ENCODE measurements around the gene WDR93.
"Not testable (repeated sequence)": the region's sequence is repeated elsewhere in the genome, so short reads cannot be mapped to it uniquely, and the experiment has no call there.

The WDR93 gene

GRCh38 chr15:89782619-89782950 is 92.0 kb downstream of the WDR93 start:
- H3K27me3 ChIP-seq (ENCODE audit: control insufficient read depth in 1 of 2, insufficient read depth in 2 of 2, low read length in 2 of 2); H3K9ac ChIP-seq (ENCODE audit: low read length in 2 of 2); H3K4me3 ChIP-seq (ENCODE audit: low read length in 2 of 2); H3K36me3 ChIP-seq (ENCODE audit: control insufficient read depth in 2 of 2, insufficient read depth in 2 of 2, low read length in 2 of 2); H3K4me1 ChIP-seq (ENCODE audit: control insufficient read depth, insufficient read depth, low read length); H3K9me3 ChIP-seq (ENCODE audit: control insufficient read depth in 2 of 2, low read length in 2 of 2); H3K27ac ChIP-seq (ENCODE audit: low read length): not testable (repeated sequence)

GRCh38 chr15:89783111-89783860 is 92.7 kb downstream of the WDR93 start:
- H3K27ac ChIP-seq (ENCODE audit: low read length): no peak overlapping the region
- H3K4me1 ChIP-seq (ENCODE audit: control insufficient read depth, insufficient read depth, low read length): no peaks in the 10 kb centered on the region
- H3K4me3 ChIP-seq (ENCODE audit: low read length in 2 of 2): no peak overlapping the region
- no peaks in the 10 kb centered on the region for H3K36me3 ChIP-seq (ENCODE audit: control insufficient read depth in 2 of 2, insufficient read depth in 2 of 2, low read length in 2 of 2)
- no peaks in the 10 kb centered on the region for H3K27me3 ChIP-seq (ENCODE audit: control insufficient read depth in 1 of 2, insufficient read depth in 2 of 2, low read length in 2 of 2)
- peaks cover 3 to 8% of the 10 kb centered on the region in 2 donors for H3K9me3 ChIP-seq (ENCODE audit: control insufficient read depth in 2 of 2, low read length in 2 of 2)
- no peak overlapping the region for H3K9ac ChIP-seq (ENCODE audit: low read length in 2 of 2)

- H3K9me3 ChIP-seq (ENCODE audit: control insufficient read depth in 2 of 2, low read length in 2 of 2): peaks cover 3 to 8% of the 10 kb centered on the region in 2 donors
- H3K27me3 ChIP-seq (ENCODE audit: control insufficient read depth in 1 of 2, insufficient read depth in 2 of 2, low read length in 2 of 2): no peaks in the 10 kb centered on the region
- H3K36me3 ChIP-seq (ENCODE audit: control insufficient read depth in 2 of 2, insufficient read depth in 2 of 2, low read length in 2 of 2): no peaks in the 10 kb centered on the region
- no peak overlapping the region for H3K27ac ChIP-seq (ENCODE audit: low read length)
- no peaks in the 10 kb centered on the region for H3K4me1 ChIP-seq (ENCODE audit: control insufficient read depth, insufficient read depth, low read length)
- H3K9ac ChIP-seq (ENCODE audit: low read length in 2 of 2): no peak overlapping the region
- H3K4me3 ChIP-seq (ENCODE audit: low read length in 2 of 2): no peak overlapping the region
These were observed 93.5 kb downstream of the WDR93 start for GRCh38 chr15:89783861-89784685.

- Histone ChIP-seq H3K36me3 (ENCODE audit: control insufficient read depth in 2 of 2, insufficient read depth in 2 of 2, low read length in 2 of 2) (no peaks in the 10 kb centered on the region), H3K4me1 (ENCODE audit: control insufficient read depth, insufficient read depth, low read length) (no peaks in the 10 kb centered on the region), H3K9me3 (ENCODE audit: control insufficient read depth in 2 of 2, low read length in 2 of 2) (peaks cover 3 to 8% of the 10 kb centered on the region in 2 donors), H3K27me3 (ENCODE audit: control insufficient read depth in 1 of 2, insufficient read depth in 2 of 2, low read length in 2 of 2) (no peaks in the 10 kb centered on the region), H3K27ac (ENCODE audit: low read length) (no peak overlapping the region), H3K4me3 (ENCODE audit: low read length in 2 of 2) (no peak overlapping the region), H3K9ac (ENCODE audit: low read length in 2 of 2) (no peak overlapping the region)
These were observed 94.0 kb downstream of the WDR93 start for GRCh38 chr15:89784686-89784960.

- H3K4me3 ChIP-seq (ENCODE audit: low read length in 2 of 2): no peak overlapping the region
- no peaks in the 10 kb centered on the region for H3K36me3 ChIP-seq (ENCODE audit: control insufficient read depth in 2 of 2, insufficient read depth in 2 of 2, low read length in 2 of 2)
- H3K27me3 ChIP-seq (ENCODE audit: control insufficient read depth in 1 of 2, insufficient read depth in 2 of 2, low read length in 2 of 2): no peaks in the 10 kb centered on the region
- H3K27ac ChIP-seq (ENCODE audit: low read length): no peak overlapping the region
- peaks cover 3 to 8% of the 10 kb centered on the region in 2 donors for H3K9me3 ChIP-seq (ENCODE audit: control insufficient read depth in 2 of 2, low read length in 2 of 2)
- no peak overlapping the region for H3K9ac ChIP-seq (ENCODE audit: low read length in 2 of 2)
- H3K4me1 ChIP-seq (ENCODE audit: control insufficient read depth, insufficient read depth, low read length): no peaks in the 10 kb centered on the region
These were observed 94.6 kb downstream of the WDR93 start for GRCh38 chr15:89785064-89785773.

- Histone ChIP-seq H3K4me1 (ENCODE audit: control insufficient read depth, insufficient read depth, low read length) (no peaks in the 10 kb centered on the region), H3K9ac (ENCODE audit: low read length in 2 of 2) (no peak overlapping the region)
These were observed 95.1 kb downstream of the WDR93 start for GRCh38 chr15:89785774-89786140.

GRCh38 chr15:89787944-89788343 is 97.3 kb downstream of the WDR93 start:
- H3K36me3 ChIP-seq (ENCODE audit: control insufficient read depth in 2 of 2, insufficient read depth in 2 of 2, low read length in 2 of 2): no peaks in the 10 kb centered on the region
- no peak overlapping the region for H3K9ac ChIP-seq (ENCODE audit: low read length in 2 of 2)
- H3K4me1 ChIP-seq (ENCODE audit: control insufficient read depth, insufficient read depth, low read length): no peaks in the 10 kb centered on the region

More at GRCh38 chr15:89785774-89786140, 95.1 kb downstream of the WDR93 start:
- H3K4me3 ChIP-seq (ENCODE audit: low read length in 2 of 2): no peak overlapping the region
- H3K9me3 ChIP-seq (ENCODE audit: control insufficient read depth in 2 of 2, low read length in 2 of 2): peaks cover 3 to 8% of the 10 kb centered on the region in 2 donors
- no peak overlapping the region for H3K27ac ChIP-seq (ENCODE audit: low read length)
- H3K27me3 ChIP-seq (ENCODE audit: control insufficient read depth in 1 of 2, insufficient read depth in 2 of 2, low read length in 2 of 2): no peaks in the 10 kb centered on the region
- H3K36me3 ChIP-seq (ENCODE audit: control insufficient read depth in 2 of 2, insufficient read depth in 2 of 2, low read length in 2 of 2): no peaks in the 10 kb centered on the region

GRCh38 chr15:89788585-89788984 is 98.0 kb downstream of the WDR93 start:
- H3K4me3 ChIP-seq (ENCODE audit: low read length in 2 of 2); H3K27me3 ChIP-seq (ENCODE audit: control insufficient read depth in 1 of 2, insufficient read depth in 2 of 2, low read length in 2 of 2); H3K36me3 ChIP-seq (ENCODE audit: control insufficient read depth in 2 of 2, insufficient read depth in 2 of 2, low read length in 2 of 2); H3K9ac ChIP-seq (ENCODE audit: low read length in 2 of 2); H3K4me1 ChIP-seq (ENCODE audit: control insufficient read depth, insufficient read depth, low read length); H3K27ac ChIP-seq (ENCODE audit: low read length); H3K9me3 ChIP-seq (ENCODE audit: control insufficient read depth in 2 of 2, low read length in 2 of 2): not testable (repeated sequence)

More at GRCh38 chr15:89787944-89788343, 97.3 kb downstream of the WDR93 start:
- Histone ChIP-seq H3K4me3 (ENCODE audit: low read length in 2 of 2) (no peak overlapping the region), H3K27ac (ENCODE audit: low read length) (no peak overlapping the region), H3K9me3 (ENCODE audit: control insufficient read depth in 2 of 2, low read length in 2 of 2) (peaks cover 3 to 8% of the 10 kb centered on the region in 2 donors), H3K27me3 (ENCODE audit: control insufficient read depth in 1 of 2, insufficient read depth in 2 of 2, low read length in 2 of 2) (no peaks in the 10 kb centered on the region)

- H3K4me1 ChIP-seq (ENCODE audit: control insufficient read depth, insufficient read depth, low read length): no peaks in the 10 kb centered on the region
- H3K36me3 ChIP-seq (ENCODE audit: control insufficient read depth in 2 of 2, insufficient read depth in 2 of 2, low read length in 2 of 2): no peaks in the 10 kb centered on the region
- no peak overlapping the region for H3K9ac ChIP-seq (ENCODE audit: low read length in 2 of 2)
- H3K27me3 ChIP-seq (ENCODE audit: control insufficient read depth in 1 of 2, insufficient read depth in 2 of 2, low read length in 2 of 2): no peaks in the 10 kb centered on the region
- H3K9me3 ChIP-seq (ENCODE audit: control insufficient read depth in 2 of 2, low read length in 2 of 2): peaks cover 3 to 8% of the 10 kb centered on the region in 2 donors
- H3K27ac ChIP-seq (ENCODE audit: low read length): no peak overlapping the region
- no peak overlapping the region for H3K4me3 ChIP-seq (ENCODE audit: low read length in 2 of 2)
These were observed 99.6 kb downstream of the WDR93 start for GRCh38 chr15:89790206-89790605.

- Histone ChIP-seq H3K36me3 (ENCODE audit: control insufficient read depth in 2 of 2, insufficient read depth in 2 of 2, low read length in 2 of 2) (no peaks in the 10 kb centered on the region), H3K4me3 (ENCODE audit: low read length in 2 of 2) (no peak overlapping the region), H3K9ac (ENCODE audit: low read length in 2 of 2) (no peak overlapping the region), H3K27me3 (ENCODE audit: control insufficient read depth in 1 of 2, insufficient read depth in 2 of 2, low read length in 2 of 2) (no peaks in the 10 kb centered on the region), H3K27ac (ENCODE audit: low read length) (no peak overlapping the region), H3K9me3 (ENCODE audit: control insufficient read depth in 2 of 2, low read length in 2 of 2) (peaks cover 3 to 8% of the 10 kb centered on the region in 2 donors), H3K4me1 (ENCODE audit: control insufficient read depth, insufficient read depth, low read length) (no peaks in the 10 kb centered on the region)
These were observed 100.0 kb downstream of the WDR93 start for GRCh38 chr15:89790661-89791060.
